Body of pancreas (tissue), 4 donors: ENCODE data around the gene SEMA3A.

Experiments used
- POLR2A ChIP-seq, 3 donors: fragments of 450-650 bp; IDR thresholded peaks; one replicate each; pipeline ENCODE4 v1.6.1; 2016; ENCODE audit warnings: antibody characterized with exemption in 3 of 3, mild to moderate bottlenecking in 2 of 3
- TF ChIP-seq, protein P1 (sequence below), 7 experiments: fragments of 450-650 bp in 4 of 7; fragments of 200-600 bp in 3 of 7; sonication (generic) in 3 of 7; IDR thresholded peaks; one replicate each; pipeline ENCODE4 v1.5.1; 2016 to 2019; ENCODE audit warnings: antibody characterized with exemption in 7 of 7

GRCh38 chr7:83970081-83970480 is 224.5 kb downstream of the SEMA3A start:
- TF ChIP-seq, protein P1, sequence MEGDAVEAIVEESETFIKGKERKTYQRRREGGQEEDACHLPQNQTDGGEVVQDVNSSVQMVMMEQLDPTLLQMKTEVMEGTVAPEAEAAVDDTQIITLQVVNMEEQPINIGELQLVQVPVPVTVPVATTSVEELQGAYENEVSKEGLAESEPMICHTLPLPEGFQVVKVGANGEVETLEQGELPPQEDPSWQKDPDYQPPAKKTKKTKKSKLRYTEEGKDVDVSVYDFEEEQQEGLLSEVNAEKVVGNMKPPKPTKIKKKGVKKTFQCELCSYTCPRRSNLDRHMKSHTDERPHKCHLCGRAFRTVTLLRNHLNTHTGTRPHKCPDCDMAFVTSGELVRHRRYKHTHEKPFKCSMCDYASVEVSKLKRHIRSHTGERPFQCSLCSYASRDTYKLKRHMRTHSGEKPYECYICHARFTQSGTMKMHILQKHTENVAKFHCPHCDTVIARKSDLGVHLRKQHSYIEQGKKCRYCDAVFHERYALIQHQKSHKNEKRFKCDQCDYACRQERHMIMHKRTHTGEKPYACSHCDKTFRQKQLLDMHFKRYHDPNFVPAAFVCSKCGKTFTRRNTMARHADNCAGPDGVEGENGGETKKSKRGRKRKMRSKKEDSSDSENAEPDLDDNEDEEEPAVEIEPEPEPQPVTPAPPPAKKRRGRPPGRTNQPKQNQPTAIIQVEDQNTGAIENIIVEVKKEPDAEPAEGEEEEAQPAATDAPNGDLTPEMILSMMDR (IDR thresholded peaks at IDR 0.05), result no peak
- no peak for TF ChIP-seq POLR2A (IDR thresholded peaks at IDR 0.05)
